Nephron progenitor cell (in vitro differentiated cells): ENCODE measurements around the gene UHRF1.
A peak's percentile ranks its signal among the peaks of the same experiment; 100 is the strongest.
"Not testable (repeated sequence)": the region's sequence is repeated elsewhere in the genome, so short reads cannot be mapped to it uniquely, and the experiment has no call there.

Experiments used
- DNase-seq: peaks from one replicate; pipeline ENCODE4 v3.0.0; 2021
- H3K27ac Mint-ChIP-seq: 2 replicates; pipeline ENCODE4 v1.8.0; 2021; ENCODE audit warnings: mild to moderate bottlenecking, moderate library complexity, mixed read lengths
- H3K27me3 Mint-ChIP-seq: 2 replicates; pipeline ENCODE4 v1.8.0; 2021; ENCODE audit warnings: mild to moderate bottlenecking, low read depth, mixed read lengths; ENCODE audit not compliant: poor library complexity
- H3K36me3 Mint-ChIP-seq: 2 replicates; pipeline ENCODE4 v1.8.0; 2021; ENCODE audit warnings: low read depth, mixed read lengths
- H3K4me1 Mint-ChIP-seq: 2 replicates; pipeline ENCODE4 v1.8.0; 2021; ENCODE audit warnings: mixed read lengths
- H3K4me3 Mint-ChIP-seq: 2 replicates; pipeline ENCODE4 v1.8.0; 2021; ENCODE audit warnings: mild to moderate bottlenecking, moderate library complexity, mixed read lengths
- H3K9me3 Mint-ChIP-seq: 2 replicates; pipeline ENCODE4 v1.8.0; 2021; ENCODE audit warnings: mild to moderate bottlenecking, moderate library complexity, mixed read lengths
- TF ChIP-seq, protein P1 (sequence below): fragments of 200-600 bp; sonication (generic); IDR thresholded peaks from 2 replicates; pipeline ENCODE4 v1.5.0; 2021; ENCODE audit warnings: antibody characterized with exemption

UHRF1 gene

DNA sequence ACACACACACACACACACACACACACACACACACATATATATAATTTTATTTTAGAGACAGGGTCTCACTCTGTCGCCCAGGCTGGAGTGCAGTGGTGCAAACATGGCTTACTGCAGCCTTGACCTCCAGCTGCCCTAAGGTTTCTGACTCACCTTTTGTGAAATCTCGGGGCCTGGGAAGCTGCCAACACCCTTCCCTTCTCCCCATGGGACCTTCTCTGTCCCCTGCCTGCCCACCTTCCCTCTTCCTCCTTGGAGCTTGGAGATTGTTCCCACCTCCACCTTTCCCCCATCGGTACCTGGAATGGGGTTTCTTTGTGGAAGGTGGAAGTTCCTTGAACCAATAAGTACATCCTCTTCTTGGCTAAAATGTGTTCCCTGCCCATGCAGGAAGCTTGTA is 12.9 kb upstream of the UHRF1 start:
- Mint-ChIP-seq H3K27me3 (no peaks in the 10 kb centered on the region), H3K9me3 (peaks cover 3% of the 10 kb centered on the region), H3K4me1 (peaks cover 27% of the 10 kb centered on the region), H3K4me3 (no peak overlapping the region), H3K36me3 (no peaks in the 10 kb centered on the region), H3K27ac (no peak overlapping the region)
- no peak for DNase-seq
- TF ChIP-seq, protein P1, sequence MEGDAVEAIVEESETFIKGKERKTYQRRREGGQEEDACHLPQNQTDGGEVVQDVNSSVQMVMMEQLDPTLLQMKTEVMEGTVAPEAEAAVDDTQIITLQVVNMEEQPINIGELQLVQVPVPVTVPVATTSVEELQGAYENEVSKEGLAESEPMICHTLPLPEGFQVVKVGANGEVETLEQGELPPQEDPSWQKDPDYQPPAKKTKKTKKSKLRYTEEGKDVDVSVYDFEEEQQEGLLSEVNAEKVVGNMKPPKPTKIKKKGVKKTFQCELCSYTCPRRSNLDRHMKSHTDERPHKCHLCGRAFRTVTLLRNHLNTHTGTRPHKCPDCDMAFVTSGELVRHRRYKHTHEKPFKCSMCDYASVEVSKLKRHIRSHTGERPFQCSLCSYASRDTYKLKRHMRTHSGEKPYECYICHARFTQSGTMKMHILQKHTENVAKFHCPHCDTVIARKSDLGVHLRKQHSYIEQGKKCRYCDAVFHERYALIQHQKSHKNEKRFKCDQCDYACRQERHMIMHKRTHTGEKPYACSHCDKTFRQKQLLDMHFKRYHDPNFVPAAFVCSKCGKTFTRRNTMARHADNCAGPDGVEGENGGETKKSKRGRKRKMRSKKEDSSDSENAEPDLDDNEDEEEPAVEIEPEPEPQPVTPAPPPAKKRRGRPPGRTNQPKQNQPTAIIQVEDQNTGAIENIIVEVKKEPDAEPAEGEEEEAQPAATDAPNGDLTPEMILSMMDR: no peak

DNA sequence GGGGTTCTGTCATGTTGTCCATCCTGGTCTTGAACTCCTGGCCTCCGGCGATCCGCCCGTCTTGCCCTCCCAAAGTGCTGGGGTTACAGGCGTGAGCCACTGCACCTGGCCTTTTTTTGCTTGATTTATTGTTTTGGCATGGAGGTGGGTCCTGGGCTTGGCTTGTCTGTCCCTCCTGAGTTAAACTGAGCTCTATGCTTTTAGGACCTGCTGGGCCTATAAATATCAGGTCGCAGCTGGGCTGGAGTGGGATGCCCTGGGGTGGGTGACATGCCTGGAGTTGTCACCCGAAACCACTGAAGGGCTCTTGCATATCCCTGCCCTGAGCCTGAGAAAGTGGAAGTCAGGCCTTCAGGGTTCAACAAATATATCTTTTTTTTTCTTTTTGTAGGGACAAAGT is 12.2 kb upstream of the UHRF1 start:
- Mint-ChIP-seq H3K9me3 (peaks cover 3% of the 10 kb centered on the region), H3K4me1 (peaks cover 31% of the 10 kb centered on the region), H3K4me3 (no peak overlapping the region), H3K36me3 (no peaks in the 10 kb centered on the region), H3K27ac (no peak overlapping the region), H3K27me3 (peaks cover 6% of the 10 kb centered on the region)
- TF ChIP-seq, protein P1: no peak
- DNase-seq: no peak

DNA sequence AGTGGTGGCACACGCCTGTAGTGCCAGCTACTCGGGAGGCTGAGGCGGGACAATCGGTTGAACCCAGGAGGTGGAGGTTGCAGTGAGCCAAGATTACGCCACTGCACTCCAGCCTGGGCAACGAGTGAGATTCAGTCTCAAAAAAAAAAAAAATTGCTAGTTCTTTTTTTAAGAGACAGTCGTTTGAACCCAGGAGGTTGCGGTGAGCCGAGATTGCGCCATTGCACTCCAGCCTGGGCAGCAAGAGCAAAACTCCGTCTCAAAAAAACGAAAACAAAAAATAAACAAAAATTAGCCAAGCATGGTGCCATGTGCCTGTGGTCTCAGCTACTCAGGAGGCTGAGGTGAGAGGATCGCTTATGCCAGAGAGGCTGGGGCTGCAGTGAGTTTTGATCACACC is 8.4 kb upstream of the UHRF1 start:
- Mint-ChIP-seq H3K4me1 (peaks cover 24% of the 10 kb centered on the region), H3K27me3 (peaks cover 17% of the 10 kb centered on the region)
- not testable (repeated sequence) for H3K9me3 Mint-ChIP-seq, H3K36me3 Mint-ChIP-seq, DNase-seq, H3K27ac Mint-ChIP-seq, H3K4me3 Mint-ChIP-seq

DNA sequence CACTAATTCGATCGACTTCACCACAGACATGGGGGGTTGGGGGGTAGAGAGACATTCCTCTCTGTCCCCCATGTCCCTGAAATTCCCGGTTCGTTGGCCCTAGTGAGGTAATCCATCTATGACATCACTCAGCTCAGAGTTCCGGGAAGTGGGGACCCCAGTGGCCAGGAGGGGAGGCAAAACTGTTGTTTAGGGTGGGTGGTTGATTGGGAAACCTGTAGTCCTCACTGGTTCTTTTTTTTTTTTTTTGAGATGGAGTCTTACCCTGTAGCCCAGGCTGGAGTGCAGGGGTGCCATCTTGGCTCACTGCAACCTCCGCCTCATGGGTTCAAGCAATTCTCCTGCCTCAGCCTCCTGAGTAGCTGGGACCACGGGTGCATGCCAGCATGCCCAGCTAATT is 6.5 kb upstream of the UHRF1 start, which contains the start of gene ARRDC5:
Gene ARRDC5, minus strand, starts transcription at position 101 of the 400 bp plus-strand sequence. Its CDS starts 71 bp downstream, at position 30.
- peak within 1 kb of the TSS; percentile 69 for H3K27ac Mint-ChIP-seq

DNA sequence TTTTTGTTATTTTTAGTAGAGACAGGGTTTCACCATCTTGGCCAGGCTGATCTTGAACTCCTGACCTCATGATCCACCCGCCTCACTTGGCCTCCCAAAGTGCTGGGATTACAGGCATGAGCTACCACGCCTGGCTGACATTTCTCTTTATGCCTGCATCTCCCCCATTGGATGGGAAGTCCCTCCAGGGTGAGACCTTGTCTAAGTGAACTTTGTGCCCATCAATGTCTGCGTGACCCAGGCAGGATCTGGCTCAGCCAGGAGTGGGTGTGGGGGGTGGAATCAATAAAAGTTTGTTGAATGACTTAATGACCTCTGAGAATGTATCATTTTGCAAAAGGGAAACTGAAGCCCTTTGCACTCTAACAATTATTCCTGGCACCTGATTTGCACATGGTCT is 4.8 kb upstream of the UHRF1 start:
- TF ChIP-seq, protein P1: no peak
- H3K4me3 Mint-ChIP-seq: no peak overlapping the region
- DNase-seq: no peak
- H3K9me3 Mint-ChIP-seq: no peaks in the 10 kb centered on the region
- peaks cover 30% of the 10 kb centered on the region for H3K27me3 Mint-ChIP-seq
- H3K27ac Mint-ChIP-seq: no peak overlapping the region
- no peaks in the 10 kb centered on the region for H3K36me3 Mint-ChIP-seq
- peaks cover 25% of the 10 kb centered on the region for H3K4me1 Mint-ChIP-seq

More for the DNA sequence above, 6.5 kb upstream of the UHRF1 start, which contains the start of gene ARRDC5:
- Mint-ChIP-seq H3K9me3 (no peaks in the 10 kb centered on the region), H3K4me1 (peaks cover 13% of the 10 kb centered on the region), H3K27me3 (peaks cover 25% of the 10 kb centered on the region), H3K4me3 (no peak within 1 kb of the TSS), H3K36me3 (no peaks in the 10 kb centered on the region)
- TF ChIP-seq, protein P1: no peak
- no peak for DNase-seq

DNA sequence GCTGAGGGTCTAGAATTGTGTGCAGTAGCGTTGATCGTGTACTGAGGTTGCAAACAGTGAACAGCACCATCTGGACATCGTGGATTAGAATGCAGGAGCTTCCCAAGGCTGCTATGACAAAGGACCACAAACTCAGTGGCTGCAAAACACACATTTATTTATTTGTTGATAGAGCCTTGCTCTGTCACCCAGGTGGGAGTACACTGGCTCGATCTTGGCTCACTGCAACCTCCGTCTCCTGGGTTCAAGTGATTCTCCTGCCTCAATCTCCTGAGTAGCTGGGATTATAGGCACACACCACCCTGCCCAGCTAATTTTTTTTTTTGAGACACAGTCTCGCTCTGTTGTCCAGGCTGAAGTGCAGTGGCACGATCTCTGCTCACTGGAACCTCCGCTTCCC is 2.3 kb upstream of the UHRF1 start:
- TF ChIP-seq, protein P1: no peak
- no peak for DNase-seq
- H3K9me3 Mint-ChIP-seq: no peaks in the 10 kb centered on the region

More for the DNA sequence above, 2.3 kb upstream of the UHRF1 start:
- peaks cover 26% of the 10 kb centered on the region for H3K27me3 Mint-ChIP-seq
- H3K36me3 Mint-ChIP-seq: peaks cover 5% of the 10 kb centered on the region
- no peak overlapping the region for H3K27ac Mint-ChIP-seq
- peaks cover 37% of the 10 kb centered on the region for H3K4me1 Mint-ChIP-seq
- H3K4me3 Mint-ChIP-seq: no peak overlapping the region
